Islet of Langerhans (tissue), 1 donor: ENCODE data around the gene FAM83E.
"Not testable (repeated sequence)": the region's sequence is repeated elsewhere in the genome, so short reads cannot be mapped to it uniquely, and the experiment has no call there.

Experiments
- FAIRE-seq: peaks from one replicate; lab custom pipeline; 2011; peaks lifted over from hg19 to GRCh38; lab: Jason Lieb, UNC

Gene FAM83E

GRCh38 chr19:48639483-48640375 lies 24.9 kb upstream of the FAM83E start:
- no peak for FAIRE-seq

GRCh38 chr19:48638831-48639381 lies 24.0 kb upstream of the FAM83E start:
- no peak for FAIRE-seq

GRCh38 chr19:48637948-48638830 lies 23.3 kb upstream of the FAM83E start:
- no peak for FAIRE-seq

- no peak for FAIRE-seq
These were observed 22.6 kb upstream of the FAM83E start for GRCh38 chr19:48637449-48637947.

- no peak for FAIRE-seq
These were observed 22.1 kb upstream of the FAM83E start, which contains the start of gene DBP for GRCh38 chr19:48636859-48637448. Gene DBP, minus strand, starts transcription at chr19:48637379. Its CDS starts 385 bp downstream, at chr19:48636994.

GRCh38 chr19:48635966-48636858 lies 21.3 kb upstream of the FAM83E start:
- FAIRE-seq = no peak

- FAIRE-seq = no peak
These were observed 20.5 kb upstream of the FAM83E start for GRCh38 chr19:48635263-48635965.

- FAIRE-seq = peak; percentile 51
These were observed 19.8 kb upstream of the FAM83E start for GRCh38 chr19:48634424-48635262.

GRCh38 chr19:48634036-48634342 lies 19.1 kb upstream of the FAM83E start:
- no peak for FAIRE-seq

GRCh38 chr19:48633148-48634035 lies 18.5 kb upstream of the FAM83E start:
- no peak for FAIRE-seq

- FAIRE-seq = no peak
These were observed 17.8 kb upstream of the FAM83E start for GRCh38 chr19:48632692-48633147.

- FAIRE-seq = not testable (repeated sequence)
These were observed 17.4 kb upstream of the FAM83E start for GRCh38 chr19:48632286-48632685.

- no peak for FAIRE-seq
These were observed 16.3 kb upstream of the FAM83E start for GRCh38 chr19:48631225-48631624.

- no peak for FAIRE-seq
These were observed 15.6 kb upstream of the FAM83E start for GRCh38 chr19:48630296-48631063.

- FAIRE-seq = no peak
These were observed 14.9 kb upstream of the FAM83E start for GRCh38 chr19:48629599-48630295.

GRCh38 chr19:48629297-48629598 lies 14.4 kb upstream of the FAM83E start:
- no peak for FAIRE-seq
